H1 (cell line): ENCODE measurements around the gene KLHDC7B. TPM values are rescaled to one million over a fixed set of nuclear protein-coding genes. Genes with fewer than 3 reads are reported as not detected.

Experiments used
- CTCF ChIA-PET: fragments of 300-600 bp; sonication (Branson Sonifier 250); formaldehyde crosslinking; loops from one replicate; lab custom pipeline; 2021; ENCODE audit not compliant: partially characterized antibody; lab: Charles Lee
- POLR2A ChIA-PET: fragments of 300-600 bp; sonication (Branson Sonifier 250); formaldehyde crosslinking; loops from one replicate; lab custom pipeline; 2021; ENCODE audit warnings: inconsistent platforms; ENCODE audit not compliant: partially characterized antibody; lab: Charles Lee
- DNase-seq, 2 experiments: peaks; one replicate each; pipeline versions ENCODE4 v3.0.0 to v3.0.0-alpha.2; 2010 to 2022; ENCODE audit warnings: low spot score in 2 of 2, low read depth in 1 of 2, mixed read lengths in 1 of 2
- FAIRE-seq: peaks from 2 replicates; lab custom pipeline; 2011; peaks lifted over from hg19 to GRCh38; lab: Jason Lieb, UNC
- H2AFZ ChIP-seq: 2 replicates; pipeline ENCODE4 v1.8.1; 2012; ENCODE audit warnings: low read length, inconsistent platforms
- H2AK5ac ChIP-seq: 2 replicates; pipeline ENCODE4 v1.6.1; 2013; ENCODE audit warnings: low read depth, low read length
- H2BK120ac ChIP-seq: replicated peaks from 2 replicates; pipeline ENCODE3; 2013; ENCODE audit warnings: low read depth, low read length, inconsistent platforms
- H2BK12ac ChIP-seq: 2 replicates; pipeline ENCODE4 v1.6.1; 2013; ENCODE audit warnings: low read depth, low read length
- H2BK15ac ChIP-seq: 2 replicates; pipeline ENCODE4 v1.6.1; 2013; ENCODE audit warnings: low read length
- H2BK20ac ChIP-seq: 2 replicates; pipeline ENCODE4 v1.6.1; 2013; ENCODE audit warnings: low read length
- H2BK5ac ChIP-seq: 2 replicates; pipeline ENCODE4 v1.6.1; 2013; ENCODE audit warnings: low read depth, low read length
- H3K14ac ChIP-seq: 2 replicates; pipeline ENCODE4 v1.6.1; 2013; ENCODE audit warnings: inconsistent platforms; ENCODE audit not compliant: insufficient read length
- H3K18ac ChIP-seq: 2 replicates; pipeline ENCODE4 v1.6.1; 2013; ENCODE audit warnings: low read length; ENCODE audit errors: extremely low read depth
- H3K23ac ChIP-seq: 2 replicates; pipeline ENCODE4 v1.6.1; 2013; ENCODE audit warnings: inconsistent platforms; ENCODE audit not compliant: insufficient read length
- H3K23me2 ChIP-seq: 2 replicates; pipeline ENCODE4 v1.6.1; 2013; ENCODE audit warnings: low read depth, low read length
- H3K27ac ChIP-seq: 2 replicates; pipeline ENCODE4 v1.6.1; 2011; ENCODE audit warnings: low read depth, low read length, inconsistent platforms
- H3K27me3 ChIP-seq, 4 experiments: replicated peaks in 1 of 4; 1 replicate in 1 of 4; 2 replicates in 3 of 4; pipeline versions ENCODE4 v1.6.1 to v1.8.1; 2011 to 2013; ENCODE audit warnings: low read length in 3 of 4, mild to moderate bottlenecking in 3 of 4, inconsistent platforms in 2 of 4, mixed read lengths in 2 of 4, moderate library complexity in 1 of 4; ENCODE audit not compliant: control insufficient read depth in 3 of 4, insufficient read depth in 3 of 4; ENCODE audit errors: extremely low read depth in 1 of 4
- H3K36me3 ChIP-seq, 4 experiments: 2 replicates each; pipeline versions ENCODE4 v1.6.1 to v1.8.1; 2011 to 2013; ENCODE audit warnings: mild to moderate bottlenecking in 4 of 4, low read length in 3 of 4, moderate library complexity in 2 of 4, control low read depth in 1 of 4, inconsistent platforms in 1 of 4; ENCODE audit not compliant: insufficient read depth in 4 of 4, control insufficient read depth in 2 of 4
- H3K4ac ChIP-seq: replicated peaks from 2 replicates; pipeline ENCODE3; 2013; ENCODE audit warnings: low read length, low read depth, mixed read lengths, inconsistent platforms; ENCODE audit not compliant: insufficient read length
- H3K4me1 ChIP-seq, 4 experiments: replicated peaks in 1 of 4; 1 replicate in 1 of 4; 2 replicates in 3 of 4; pipeline versions ENCODE4 v1.6.1 to v1.8.1; 2011 to 2013; ENCODE audit warnings: low read length in 3 of 4, inconsistent platforms in 2 of 4, mixed read lengths in 1 of 4; ENCODE audit not compliant: insufficient read depth in 4 of 4, control insufficient read depth in 3 of 4
- H3K4me2 ChIP-seq, 2 experiments: 2 replicates each; pipeline versions ENCODE4 v1.6.1 to v1.8.1; 2011 to 2013; ENCODE audit warnings: low read depth in 2 of 2, low read length in 2 of 2, control low read depth in 1 of 2, inconsistent platforms in 1 of 2, mild to moderate bottlenecking in 1 of 2; ENCODE audit not compliant: insufficient read depth in 1 of 2
- H3K4me3 ChIP-seq, 4 experiments: fragments of 200-600, 300-600 bp in 1 of 4; sonication (generic), shearing (Covaris generic), sonication (Bioruptor Twin) in 1 of 4; 2 replicates each; pipeline versions ENCODE4 v1.5.1 to v1.8.1; 2011 to 2016; ENCODE audit warnings: low read length in 4 of 4, low read depth in 3 of 4, control low read depth in 2 of 4, inconsistent platforms in 2 of 4, mild to moderate bottlenecking in 2 of 4, mixed read lengths in 1 of 4, moderate library complexity in 1 of 4; ENCODE audit not compliant: insufficient read depth in 2 of 4; ENCODE audit errors: extremely low read depth in 1 of 4
- H3K56ac ChIP-seq: replicated peaks from 2 replicates; pipeline ENCODE3; 2013; ENCODE audit warnings: low read depth, mild to moderate bottlenecking, mixed read lengths, low read length, inconsistent platforms; ENCODE audit not compliant: insufficient read length
- H3K79me1 ChIP-seq: 2 replicates; pipeline ENCODE4 v1.6.1; 2013; ENCODE audit warnings: low read depth, low read length, control low read depth
- H3K79me2 ChIP-seq, 2 experiments: 2 replicates each; pipeline versions ENCODE4 v1.6.1 to v1.8.1; 2012 to 2013; ENCODE audit warnings: low read length in 2 of 2, mild to moderate bottlenecking in 2 of 2, inconsistent platforms in 1 of 2; ENCODE audit not compliant: insufficient read depth in 2 of 2, control insufficient read depth in 1 of 2
- H3K9ac ChIP-seq, 4 experiments: replicated peaks in 1 of 4; 1 replicate in 1 of 4; 2 replicates in 3 of 4; pipeline versions ENCODE4 v1.6.1 to v1.8.1; 2011 to 2013; ENCODE audit warnings: low read depth in 3 of 4, low read length in 3 of 4, control low read depth in 2 of 4, mild to moderate bottlenecking in 2 of 4, moderate library complexity in 2 of 4, inconsistent platforms in 1 of 4; ENCODE audit errors: extremely low read depth in 1 of 4
- H3K9me3 ChIP-seq, 2 experiments: 2 replicates each; pipeline versions ENCODE4 v1.6.1 to v1.8.1; 2012 to 2013; ENCODE audit warnings: mild to moderate bottlenecking in 2 of 2, moderate library complexity in 2 of 2, control low read depth in 1 of 2, inconsistent platforms in 1 of 2, low read depth in 1 of 2, low read length in 1 of 2, mixed read lengths in 1 of 2; ENCODE audit not compliant: insufficient read depth in 2 of 2
- H4K20me1 ChIP-seq, 2 experiments: replicated peaks in 1 of 2; 2 replicates each; pipeline versions ENCODE3 to v1.8.1; 2011 to 2013; ENCODE audit warnings: inconsistent platforms in 2 of 2, low read length in 2 of 2, mild to moderate bottlenecking in 1 of 2; ENCODE audit not compliant: insufficient read depth in 2 of 2, control insufficient read depth in 1 of 2
- H4K5ac ChIP-seq: 2 replicates; pipeline ENCODE4 v1.6.1; 2013; ENCODE audit warnings: low read length, low read depth, mixed read lengths, inconsistent platforms; ENCODE audit not compliant: insufficient read length
- H4K8ac ChIP-seq: 2 replicates; pipeline ENCODE4 v1.8.0; 2013; ENCODE audit warnings: mild to moderate bottlenecking, moderate library complexity, low read length, inconsistent platforms; ENCODE audit not compliant: insufficient read depth; ENCODE audit errors: extremely low read depth
- H4K91ac ChIP-seq: replicated peaks from 2 replicates; pipeline ENCODE3; 2013; ENCODE audit warnings: low read length, mixed read lengths, inconsistent platforms; ENCODE audit not compliant: insufficient read length
- RAD21 ChIP-seq, 2 experiments: IDR thresholded peaks in 1 of 2; conservative IDR thresholded peaks in 1 of 2; 2 replicates each; pipeline ENCODE4 v1.6.1; 2011; ENCODE audit warnings: low read depth in 2 of 2, low read length in 2 of 2, improper control_type of control experiment in 1 of 2, inconsistent platforms in 1 of 2, mild to moderate bottlenecking in 1 of 2, moderate library complexity in 1 of 2
- WGBS, 2 experiments: shearing (Covaris generic) in 1 of 2; methylation state at CpG; one replicate each; pipeline versions ENCODE4 v1.1.6 to v1.1.7; 2013 to 2015; ENCODE audit warnings: low lambda C conversion rate in 2 of 2, mixed read lengths in 2 of 2, inconsistent platforms in 1 of 2, low coverage in 1 of 2, missing lambda C conversion rate in 1 of 2; ENCODE audit not compliant: insufficient replicate concordance in 2 of 2, insufficient coverage in 1 of 2, insufficient read length in 1 of 2; ENCODE audit errors: extremely low coverage in 1 of 2, missing lambda C conversion rate in 1 of 2; 5-methylcytosine and 5-hydroxymethylcytosine counted together
- polyA plus RNA-seq, 7 experiments: library from polyadenylated mRNA; depleted of rRNA in 3 of 7; stranded (reverse) in 5 of 7; unstranded in 2 of 7; fragments of >200 nt in 5 of 7; fragments of 200-250 nt in 2 of 7; gene quantifications; 1 replicate in 5 of 7; 2 replicates in 1 of 7; 4 replicates in 1 of 7; pipeline versions ENCODE4 v1.2.1 to v1.2.3, GENCODE V29; 2011 to 2013; ENCODE audit warnings: missing spikeins in 2 of 7, mixed read lengths in 2 of 7
- total RNA-seq: library from RNA; stranded (reverse); fragmentation: NEBNext Ultra II Directional; extraction: Animal tissue kit (Norgen Biotek cat#: 25700); gene quantifications from 2 replicates; pipeline ENCODE4 v1.2.1, GENCODE V29; 2021

KLHDC7B gene
- total and polyA plus RNA-seq, 2 of the 8 experiments (the other 6 are each of a cell fraction or from before 2014, with no cell fraction given) = not detected

DNA sequence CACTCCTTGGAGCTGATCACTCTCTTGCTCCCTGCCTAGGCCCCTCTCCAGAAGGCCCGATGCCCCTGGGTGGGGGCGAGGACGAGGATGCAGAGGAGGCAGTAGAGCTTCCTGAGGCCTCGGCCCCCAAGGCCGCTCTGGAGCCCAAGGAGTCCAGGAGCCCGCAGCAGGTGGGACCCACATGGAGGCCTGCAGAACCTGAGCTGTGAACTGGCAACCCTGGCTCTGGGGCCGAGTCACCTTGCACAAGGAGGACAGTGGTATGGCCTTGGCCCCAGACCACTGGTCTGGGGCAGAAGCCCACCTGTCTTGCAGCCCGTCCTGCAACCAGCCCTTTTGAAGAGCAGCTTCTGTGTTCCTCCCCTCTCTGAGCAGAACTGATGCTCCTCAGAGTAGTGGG, 26.5 kb upstream of the KLHDC7B start:
- H3K4me1 ChIP-seq = no peaks in the 10 kb centered on the region
- H3K56ac ChIP-seq = no peak overlapping the region
- H3K9ac ChIP-seq = no peak overlapping the region
- H3K36me3 ChIP-seq = peaks cover 4 to 25% (median 19%) of the 10 kb centered on the region in 4 experiments; a peak in 7 of 8 replicates
- no peak overlapping the region for H3K4ac ChIP-seq
- no peak overlapping the region for H2BK20ac ChIP-seq
- no peak overlapping the region for H3K27ac ChIP-seq
- no peaks in the 10 kb centered on the region for H3K9me3 ChIP-seq
- H3K79me1 ChIP-seq = peaks cover 8% of the 10 kb centered on the region; the same call in 1 of the 2 replicates
- no peak overlapping the region for H2BK15ac ChIP-seq
- no peak overlapping the region for H3K18ac ChIP-seq
- no peak overlapping the region for H4K5ac ChIP-seq
- no peak overlapping the region for H2BK12ac ChIP-seq
- H3K23ac ChIP-seq = no peak overlapping the region
- POLR2A ChIA-PET = interaction anchor here (0.8 to 1.3 kb wide), 3 partner anchors 9 to 12 kb away, joined by 3 to 8 read pairs (median 3); partner anchors contain the start of genes LMF2 and NCAPH2
- DNase-seq = no peak
- no peak overlapping the region for H3K4me2 ChIP-seq
- H2BK5ac ChIP-seq = no peak overlapping the region
- no peak overlapping the region for H3K14ac ChIP-seq
- CTCF ChIA-PET = interaction anchor here (0.9 kb wide), 1 partner anchor 47 kb away, joined by 3 read pairs; no protein-coding TSS in a partner anchor
- no peaks in the 10 kb centered on the region for H3K23me2 ChIP-seq
- peaks cover 8 to 14% of the 10 kb centered on the region in 2 experiments; a peak in 2 of 4 replicates for H3K79me2 ChIP-seq
- H2AK5ac ChIP-seq = no peak overlapping the region
- H4K91ac ChIP-seq = no peak overlapping the region
- H4K20me1 ChIP-seq = peaks cover 6 to 16% of the 10 kb centered on the region in 2 experiments
- no peak overlapping the region for H2AFZ ChIP-seq
- H2BK120ac ChIP-seq = no peak overlapping the region
- H3K27me3 ChIP-seq = no peaks in the 10 kb centered on the region
- H4K8ac ChIP-seq = no peak overlapping the region
- no peak for FAIRE-seq
- H3K4me3 ChIP-seq = no peak overlapping the region
- 90% methylated on average over 8 of the region's 8 CpGs; no CpG with 5 or more reads in 1 of the 2 experiments for WGBS, 2 experiments
- no peak for TF ChIP-seq RAD21 (IDR thresholded peaks at IDR 0.05 in 1 of 2, conservative IDR thresholded peaks at IDR 0.05 in 1 of 2; ENCODE audit: low read depth in 2 of 2, low read length in 2 of 2)
